Ovary (tissue), 9 donors: ENCODE data around the gene TNFSF18. TPM values are rescaled to one million over a fixed set of nuclear protein-coding genes. Genes with fewer than 3 reads are reported as not detected.

Experiments
- DNase-seq, 5 donors: peaks; one replicate each; pipeline ENCODE4 v3.0.0-alpha.2; 2019 to 2020
- H3K27ac ChIP-seq, 2 donors: fragments of 200-600 bp; one replicate each; pipeline versions ENCODE4 v1.5.1 to v1.8.0; 2019 to 2022
- H3K27me3 ChIP-seq: fragments of 200-600 bp; one replicate; pipeline ENCODE4 v1.8.0; 2022
- H3K36me3 ChIP-seq: fragments of 200-600 bp; sonication (generic); one replicate; pipeline ENCODE4 v1.5.1; 2019
- H3K4me1 ChIP-seq: one replicate; pipeline ENCODE4 v1.8.1; 2013; ENCODE audit warnings: mild to moderate bottlenecking, moderate library complexity; ENCODE audit not compliant: insufficient read depth
- H3K4me3 ChIP-seq: fragments of 200-600 bp; sonication (generic); one replicate; pipeline ENCODE4 v1.5.1; 2017
- H3K9me3 ChIP-seq, 2 donors: fragments of 200-600 bp in 1 of 2; sonication (generic) in 1 of 2; one replicate each; pipeline versions ENCODE4 v1.5.1 to v1.8.1; 2013 to 2019; ENCODE audit warnings: mild to moderate bottlenecking in 1 of 2, moderate library complexity in 1 of 2
- CTCF ChIP-seq, 3 donors: fragments of 450-650 bp in 2 of 3; fragments of 200-600 bp in 1 of 3; IDR thresholded peaks; one replicate each; pipeline versions ENCODE4 v1.5.1 to v1.8.0; 2016 to 2022; ENCODE audit warnings: antibody characterized with exemption in 3 of 3, mild to moderate bottlenecking in 1 of 3
- EP300 ChIP-seq: sonication (generic); formaldehyde crosslinking; IDR thresholded peaks from one replicate; pipeline ENCODE4 v1.6.1; 2017; ENCODE audit warnings: antibody characterized with exemption
- POLR2A ChIP-seq: fragments of 450-650 bp; IDR thresholded peaks from one replicate; pipeline ENCODE4 v1.6.1; 2017; ENCODE audit warnings: antibody characterized with exemption, mild to moderate bottlenecking, moderate library complexity
- WGBS, 3 donors: extraction: QIAGEN DNeasy Blood & Tissue Kit in 1 of 3; methylation state at CpG; one replicate each; pipeline versions ENCODE4 v1.1.5 to v1.1.7; 2013 to 2017; 5-methylcytosine and 5-hydroxymethylcytosine counted together
- intact Hi-C, 4 donors: fragments of 100-400 bp; cut with DNase I; formaldehyde crosslinking; loops; one replicate each; pipeline versions ENCODE4 v1.11.0 to v1.15.1; 2022 to 2023
- polyA plus RNA-seq, 2 donors: library from polyadenylated mRNA; stranded (reverse); fragments of 200-250 nt in 1 of 2; fragments of 350-450 nt in 1 of 2; fragmentation: Illumina TruSeq in 1 of 2; extraction: RNeasy Lipid Tissue Mini Kit (QIAGEN cat#74804) in 1 of 2; gene quantifications; one replicate each; pipeline ENCODE4 v1.2.3, GENCODE V29; 2013 to 2014
- total RNA-seq, 7 donors: library from RNA; depleted of rRNA in 2 of 7; stranded (reverse); fragments of >200 nt in 2 of 7; fragmentation: NEBNext Ultra II Directional in 3 of 7; extraction: Animal tissue kit (Norgen Biotek cat#: 25700) in 3 of 7; gene quantifications; one replicate each; pipeline versions ENCODE4 v1.1.0 to v1.2.4, GENCODE V29; 2016 to 2023
- donor health status: DM: no; HTN: no; CAD: no; lungs with moderate emphysema.
- donor health status: DM: no; HTN: no; CAD: no.
- donor health status: Bipolar disorder and iron deficiency.
- donor health status: DM: yes; HTN: yes; CAD: no.
- donor health status: DM: no; HTN: no; CAD: no.
- donor health status: DM: yes; HTN: yes; CAD: no.

TNFSF18 gene
- total and polyA plus RNA-seq, 9 donors: 0.10 to 0.11 TPM; not detected in 7

DNA sequence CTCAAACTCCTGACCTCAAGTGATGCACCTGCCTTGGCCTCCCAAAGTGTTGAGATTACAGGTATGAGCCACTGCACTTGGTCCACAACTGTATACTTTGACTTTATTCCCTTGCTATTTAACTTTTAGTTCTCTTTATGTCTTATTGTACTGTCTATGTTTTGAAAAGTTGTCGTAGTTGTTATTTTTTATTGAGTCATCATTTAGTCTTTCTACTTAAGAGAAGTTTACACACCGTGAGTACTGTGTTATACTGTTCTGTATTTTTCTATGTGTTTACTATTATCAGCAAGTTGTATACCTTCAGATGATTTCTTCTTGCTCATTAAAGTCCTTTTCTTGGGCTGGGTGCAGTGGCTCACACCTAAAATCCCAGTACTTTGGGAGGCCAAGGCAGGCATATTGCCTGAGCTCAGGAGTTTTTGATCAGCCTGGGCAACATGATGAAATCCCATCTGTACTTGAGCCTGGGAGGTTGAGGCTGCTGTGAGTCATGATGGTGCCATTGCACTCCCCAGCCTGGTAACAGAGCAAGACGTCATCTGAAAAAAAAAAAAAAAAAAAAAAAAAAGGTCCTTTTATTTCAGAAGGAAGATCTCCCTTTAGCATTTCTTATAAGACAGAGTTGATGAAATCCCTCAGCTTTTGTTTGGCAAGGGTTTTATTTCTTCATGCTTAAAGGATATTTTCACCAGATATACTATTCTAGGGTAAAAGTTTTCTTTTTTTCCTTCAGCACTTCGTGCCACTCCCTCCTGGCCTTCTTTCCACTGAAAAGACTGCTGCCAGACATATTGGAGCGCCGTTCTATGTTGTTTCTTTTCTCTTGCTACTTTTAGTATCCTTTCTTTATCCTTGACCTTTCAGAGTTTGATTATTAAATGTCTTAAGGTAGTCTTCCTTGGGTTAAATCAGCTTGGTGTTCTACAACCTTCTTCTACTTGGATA lies 47.6 kb downstream of the TNFSF18 start:
- H3K27ac ChIP-seq: no peak overlapping the region
- no peaks in the 10 kb centered on the region for H3K9me3 ChIP-seq
- TF ChIP-seq CTCF (IDR thresholded peaks at IDR 0.05) (no peak), EP300 (no peak), POLR2A (no peak)
- WGBS, 3 donors: 53 to 72% (median 54%) methylated on average over 6 of the region's 6 CpGs
- H3K4me1 ChIP-seq: no peaks in the 10 kb centered on the region
- DNase-seq: no peak
- intact Hi-C loops: no loop called here
- H3K36me3 ChIP-seq: no peaks in the 10 kb centered on the region
- no peak overlapping the region for H3K4me3 ChIP-seq
- no peaks in the 10 kb centered on the region for H3K27me3 ChIP-seq

DNA sequence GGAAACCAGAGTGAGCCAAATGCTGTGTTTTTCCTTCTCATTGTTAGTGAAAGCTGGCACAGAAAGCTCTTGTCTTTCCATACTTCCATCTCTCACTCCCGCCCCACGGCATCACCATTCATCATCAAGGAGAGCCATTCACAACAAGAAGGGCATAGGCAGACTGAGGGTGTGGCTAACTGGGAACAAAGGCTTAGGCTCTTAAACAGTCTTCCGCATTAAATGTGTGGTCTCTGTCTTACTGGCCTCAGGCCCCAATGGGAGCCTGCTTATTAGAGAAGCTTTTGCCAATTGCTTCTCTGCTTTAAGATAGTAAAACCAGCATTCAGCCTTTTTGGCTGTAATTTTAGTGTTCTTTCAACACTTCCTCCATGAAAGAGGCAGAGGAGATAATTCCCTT lies 51.4 kb downstream of the TNFSF18 start:
- no peak for DNase-seq
- Histone ChIP-seq H3K9me3 (no peaks in the 10 kb centered on the region), H3K27me3 (no peaks in the 10 kb centered on the region), H3K27ac (no peak overlapping the region), H3K4me1 (no peaks in the 10 kb centered on the region), H3K36me3 (no peaks in the 10 kb centered on the region), H3K4me3 (no peak overlapping the region)
- TF ChIP-seq CTCF (IDR thresholded peaks at IDR 0.05) (no peak), EP300 (no peak), POLR2A (no peak)
- WGBS, 3 donors: 43 to 56% (median 54%) methylated on average over 3 of the region's 3 CpGs
- intact Hi-C loops: no loop called here

GRCh38 chr1:172997941-172998361 lies 52.8 kb downstream of the TNFSF18 start:
- no peak for DNase-seq
- intact Hi-C loops: no loop called here
- no peaks in the 10 kb centered on the region for H3K4me1 ChIP-seq
- TF ChIP-seq CTCF (IDR thresholded peaks at IDR 0.05) (no peak), POLR2A (no peak), EP300 (no peak)
- H3K9me3 ChIP-seq: no peaks in the 10 kb centered on the region
- no peaks in the 10 kb centered on the region for H3K36me3 ChIP-seq
- no peak overlapping the region for H3K4me3 ChIP-seq
- H3K27ac ChIP-seq: no peak overlapping the region
- 52 to 57% (median 54%) methylated on average over 2 of the region's 2 CpGs for WGBS, 3 donors
- H3K27me3 ChIP-seq: no peaks in the 10 kb centered on the region

DNA sequence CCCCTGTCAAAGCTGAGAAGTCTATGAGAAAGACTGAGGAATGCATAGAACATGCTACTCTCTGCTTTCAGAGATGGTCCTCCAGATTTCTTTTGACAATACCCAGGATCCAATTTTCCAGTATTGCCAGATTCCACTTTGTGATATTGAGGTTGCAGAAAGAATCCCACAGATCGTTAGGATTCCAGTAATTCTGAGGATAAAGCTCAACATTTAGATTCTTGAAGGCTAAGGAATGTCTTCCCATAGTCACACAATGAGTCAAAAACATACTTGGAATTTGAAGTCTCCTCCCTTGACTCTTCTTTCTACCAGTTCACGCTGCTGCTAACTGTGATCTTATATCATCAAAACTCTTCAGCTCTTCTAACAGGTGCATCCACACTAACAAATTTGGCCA lies 57.1 kb downstream of the TNFSF18 start:
- no peak overlapping the region for H3K27ac ChIP-seq
- intact Hi-C loops: no loop called here
- 53 to 68% (median 67%) methylated on average over 2 of the region's 2 CpGs for WGBS, 3 donors
- no peak for TF ChIP-seq EP300
- no peak for TF ChIP-seq CTCF (IDR thresholded peaks at IDR 0.05)
- TF ChIP-seq POLR2A: no peak
- no peaks in the 10 kb centered on the region for H3K9me3 ChIP-seq
- H3K27me3 ChIP-seq: no peaks in the 10 kb centered on the region
- no peaks in the 10 kb centered on the region for H3K36me3 ChIP-seq
- no peak overlapping the region for H3K4me3 ChIP-seq
- DNase-seq: no peak
- H3K4me1 ChIP-seq: no peaks in the 10 kb centered on the region
